HepG2 (cell line): ENCODE data around the gene LCE3A. TPM values are rescaled to one million over a fixed set of nuclear protein-coding genes. Genes with fewer than 3 reads are reported as not detected.

Experiments
- ATAC-seq: fragments of 200-7000 bp; cut with Tn5 transposase; 3 replicates; pipeline ENCODE4 v1.9.1; 2020; ENCODE audit warnings: mild to moderate bottlenecking, moderate library complexity
- BruUV-seq: library from RNA; stranded (reverse); fragments of 400-500 nt; replicated peaks from 2 replicates; lab custom pipeline; 2021; lab: Mats Ljungman, UMichigan
- CTCF ChIA-PET: fragments of 300-600 bp; formaldehyde crosslinking; extraction: SDS; loops from one replicate; lab custom pipeline; 2021; ENCODE audit warnings: low total read pairs, inconsistent platforms, low intra/inter-chr PET ratio; lab: Yijun Ruan, JAX
- POLR2A ChIA-PET: fragments of 350-600 bp; sonication (Branson Sonifier 250); formaldehyde crosslinking; loops from one replicate; lab custom pipeline; 2020; ENCODE audit warnings: antibody characterized with exemption, inconsistent platforms; lab: Yijun Ruan, JAX
- DNase-seq: peaks from one replicate; pipeline ENCODE4 v3.0.0-alpha.2; 2015; ENCODE audit warnings: low spot score
- FAIRE-seq: peaks from 3 replicates; lab custom pipeline; 2011; peaks lifted over from hg19 to GRCh38; lab: Jason Lieb, UNC
- H2AFZ ChIP-seq: one replicate; pipeline ENCODE4 v1.6.1; 2011; ENCODE audit warnings: low read length, inconsistent platforms
- H3K27ac ChIP-seq: fragments of 300-600 bp; 3 replicates; pipeline ENCODE4 v1.8.0; 2011; ENCODE audit warnings: mixed run types, mild to moderate bottlenecking, mixed read lengths, low read length, inconsistent platforms; ENCODE audit not compliant: insufficient read depth; ENCODE audit errors: extremely low read length
- H3K27me3 ChIP-seq, 2 experiments: fragments of 200-600 bp in 1 of 2; 2 replicates in 1 of 2; 3 replicates in 1 of 2; pipeline versions ENCODE4 v1.6.0 to v1.8.0; 2011; ENCODE audit warnings: low read length in 2 of 2, mild to moderate bottlenecking in 2 of 2, moderate library complexity in 2 of 2, inconsistent platforms in 1 of 2; ENCODE audit not compliant: insufficient read depth in 2 of 2, control insufficient read depth in 1 of 2
- H3K36me3 ChIP-seq, 2 experiments: fragments of 200-600 bp in 1 of 2; replicated peaks in 1 of 2; 2 replicates in 1 of 2; 3 replicates in 1 of 2; pipeline versions ENCODE4 v1.5.1 to v1.8.0; 2011; ENCODE audit warnings: low read length in 2 of 2, inconsistent platforms in 1 of 2; ENCODE audit not compliant: insufficient read depth in 2 of 2, control insufficient read depth in 1 of 2
- H3K4me1 ChIP-seq: 2 replicates; pipeline ENCODE4 v1.5.1; 2012; ENCODE audit warnings: low read length, inconsistent platforms; ENCODE audit not compliant: insufficient read depth
- H3K4me2 ChIP-seq: 2 replicates; pipeline ENCODE4 v1.6.0; 2011; ENCODE audit warnings: low read depth, low read length, inconsistent platforms
- H3K4me3 ChIP-seq, 3 experiments: fragments of 200-600 bp in 1 of 3; sonication (generic), shearing (Covaris generic) in 1 of 3; replicated peaks in 1 of 3; 2 replicates each; pipeline ENCODE4 v1.5.1; 2011 to 2016; ENCODE audit warnings: low read length in 3 of 3, inconsistent platforms in 2 of 3, low read depth in 2 of 3, mild to moderate bottlenecking in 2 of 3, control low read depth in 1 of 3, mixed read lengths in 1 of 3; ENCODE audit not compliant: insufficient read depth in 1 of 3
- H3K79me2 ChIP-seq: one replicate; pipeline ENCODE4 v1.6.1; 2011; ENCODE audit warnings: low read length, inconsistent platforms; ENCODE audit not compliant: insufficient read depth
- H3K9ac ChIP-seq: 2 replicates; pipeline ENCODE4 v1.6.0; 2011; ENCODE audit warnings: mild to moderate bottlenecking, low read depth, low read length, inconsistent platforms; ENCODE audit not compliant: insufficient read depth
- H3K9me3 ChIP-seq: 2 replicates; pipeline ENCODE4 v1.5.1; 2012; ENCODE audit warnings: mild to moderate bottlenecking, low read length
- H4K20me1 ChIP-seq: 2 replicates; pipeline ENCODE4 v1.6.0; 2011; ENCODE audit warnings: inconsistent platforms, mild to moderate bottlenecking, low read length, moderate library complexity; ENCODE audit not compliant: insufficient read depth
- AGO2 ChIP-seq: fragments of 200-400 bp; formaldehyde crosslinking; optimal IDR thresholded peaks from 2 replicates; pipeline ENCODE3; 2017; ENCODE audit warnings: mild to moderate bottlenecking, low read depth, low read length, moderate library complexity
- FIP1L1 ChIP-seq: fragments of 200-400 bp; formaldehyde crosslinking; IDR thresholded peaks from 2 replicates; pipeline ENCODE4 v1.6.1; 2018; ENCODE audit warnings: low read depth, mild to moderate bottlenecking, low read length, moderate library complexity, borderline replicate concordance; ENCODE audit not compliant: insufficient read depth
- FOSL1 ChIP-seq: sonication (generic); formaldehyde crosslinking; IDR thresholded peaks from 2 replicates; pipeline ENCODE4 v1.9.0; 2021; ENCODE audit warnings: missing genetic modification reagents, borderline replicate concordance
- HOXA9 ChIP-seq: sonication (generic); formaldehyde crosslinking; IDR thresholded peaks from 2 replicates; pipeline ENCODE4 v1.8.1; 2022; ENCODE audit warnings: missing genetic modification reagents, mild to moderate bottlenecking, moderate library complexity, borderline replicate concordance
- PBX2 ChIP-seq: IDR thresholded peaks from 2 replicates; pipeline ENCODE4 v1.6.1; 2016; ENCODE audit warnings: control low read depth
- STAG1 ChIP-seq: sonication (generic); formaldehyde crosslinking; IDR thresholded peaks from 2 replicates; pipeline ENCODE4 v1.4.0; 2020; ENCODE audit warnings: missing genetic modification reagents
- ZBTB20 ChIP-seq: sonication (generic); formaldehyde crosslinking; IDR thresholded peaks from 2 replicates; pipeline ENCODE4 v1.8.1; 2023; ENCODE audit warnings: missing genetic modification reagents, low read depth, mild to moderate bottlenecking, borderline replicate concordance
- ZBTB34 ChIP-seq: sonication (generic); formaldehyde crosslinking; IDR thresholded peaks from 2 replicates; pipeline ENCODE4 v1.8.0; 2022; ENCODE audit warnings: mild to moderate bottlenecking, missing genetic modification reagents
- ZNF343 ChIP-seq: sonication (generic); formaldehyde crosslinking; IDR thresholded peaks from 2 replicates; pipeline ENCODE4 v1.4.0; 2020; ENCODE audit warnings: mild to moderate bottlenecking, missing genetic modification reagents
- ZNF660 ChIP-seq: sonication (generic); formaldehyde crosslinking; IDR thresholded peaks from 2 replicates; pipeline ENCODE4 v1.5.1; 2020; ENCODE audit warnings: mild to moderate bottlenecking, low read depth, missing genetic modification reagents, borderline replicate concordance
- ZNF839 ChIP-seq: sonication (generic); formaldehyde crosslinking; IDR thresholded peaks from 2 replicates; pipeline ENCODE4 v1.4.0; 2020; ENCODE audit warnings: missing genetic modification reagents, mild to moderate bottlenecking, borderline replicate concordance
- ZSCAN21 ChIP-seq: sonication (generic); formaldehyde crosslinking; IDR thresholded peaks from 2 replicates; pipeline ENCODE4 v1.8.0; 2022; ENCODE audit warnings: mild to moderate bottlenecking, missing genetic modification reagents, moderate library complexity, borderline replicate concordance
- WGBS: methylation state at CpG from one replicate; pipeline ENCODE4 v1.1.6; 2017; ENCODE audit warnings: low lambda C conversion rate; 5-methylcytosine and 5-hydroxymethylcytosine counted together
- in situ Hi-C: cut with HindIII; loops from 2 replicates; pipeline ENCODE4 v1.10.0; 2017; ENCODE audit warnings: low pct_unique_long_range_greater_than_20kb; ENCODE audit not compliant: extremely low pct_ligation_motif_present
- intact Hi-C: fragments of 100-400 bp; cut with micrococcal nuclease; formaldehyde crosslinking; loops from one replicate; pipeline ENCODE4 v1.10.0; 2022; ENCODE audit not compliant: unreplicated experiment
- polyA plus RNA-seq, 8 experiments: library from polyadenylated mRNA; depleted of rRNA in 3 of 8; stranded (reverse) in 7 of 8; unstranded in 1 of 8; fragments of >200 nt; fragmentation: Illumina TruSeq in 4 of 8; extraction: Trizol in 4 of 8; gene quantifications; 2 replicates each; pipeline versions ENCODE4 v1.2.1 to v1.2.3, GENCODE V29; 2011 to 2016; ENCODE audit warnings: low read depth in 4 of 8, missing spikeins in 1 of 8, mixed read lengths in 1 of 8; ENCODE audit not compliant: insufficient read depth in 1 of 8
- total RNA-seq, 5 experiments: library from RNA; depleted of rRNA; stranded (reverse); fragments of >200 nt; fragmentation: Illumina TruSeq; extraction: Trizol; gene quantifications; 2 replicates each; pipeline ENCODE4 v1.2.3, GENCODE V29; 2016; ENCODE audit warnings: low read depth in 1 of 5
- TF ChIP-seq, protein P1 (sequence below): sonication (generic); formaldehyde crosslinking; conservative IDR thresholded peaks from 2 replicates; pipeline ENCODE4 v1.4.0; 2020; ENCODE audit warnings: missing genetic modification reagents

Gene LCE3A
- total and polyA plus RNA-seq, 2 of the 13 experiments (the other 11 are each of a cell fraction or from before 2014, with no cell fraction given): not detected

GRCh38 chr1:152596986-152597385 lies 25.9 kb downstream of the LCE3A start:
- Histone ChIP-seq H2AFZ (no peak overlapping the region), H3K27me3 (no peaks in the 10 kb centered on the region), H3K36me3 (no peaks in the 10 kb centered on the region), H3K9me3 (no peaks in the 10 kb centered on the region), H3K9ac (no peak overlapping the region), H3K4me2 (no peak overlapping the region), H3K79me2 (no peaks in the 10 kb centered on the region), H3K4me1 (0 out of 2 replicates have a peak, but pooled peaks cover 5% of the 10 kb centered on the region), H3K4me3 (no peak overlapping the region), H3K27ac (no peak overlapping the region), H4K20me1 (no peaks in the 10 kb centered on the region)
- in situ Hi-C loops: no loop called here
- ChIA-PET POLR2A (no interaction called here), CTCF (no interaction called here)
- WGBS: 3% methylated on average over 2 of the region's 2 CpGs
- FAIRE-seq (no peak), ATAC-seq (peak; percentile 35; the same call in 1 of the 3 replicates), DNase-seq (peak; percentile 55)
- intact Hi-C loops: no loop called here
- no TSS peak for BruUV-seq
- TF ChIP-seq ZBTB34 (CRISPR knock-in tag) (no peak), ZNF839 (CRISPR knock-in tag) (no peak), HOXA9 (no peak), PBX2 (no peak), FIP1L1 (no peak), STAG1 (CRISPR knock-in tag) (no peak), AGO2 (no peak), ZBTB20 (CRISPR knock-in tag) (no peak), ZSCAN21 (CRISPR knock-in tag) (no peak), ZNF343 (CRISPR knock-in tag) (no peak), FOSL1 (CRISPR knock-in tag) (no peak), ZNF660 (CRISPR knock-in tag) (no peak)
- TF ChIP-seq, protein P1, sequence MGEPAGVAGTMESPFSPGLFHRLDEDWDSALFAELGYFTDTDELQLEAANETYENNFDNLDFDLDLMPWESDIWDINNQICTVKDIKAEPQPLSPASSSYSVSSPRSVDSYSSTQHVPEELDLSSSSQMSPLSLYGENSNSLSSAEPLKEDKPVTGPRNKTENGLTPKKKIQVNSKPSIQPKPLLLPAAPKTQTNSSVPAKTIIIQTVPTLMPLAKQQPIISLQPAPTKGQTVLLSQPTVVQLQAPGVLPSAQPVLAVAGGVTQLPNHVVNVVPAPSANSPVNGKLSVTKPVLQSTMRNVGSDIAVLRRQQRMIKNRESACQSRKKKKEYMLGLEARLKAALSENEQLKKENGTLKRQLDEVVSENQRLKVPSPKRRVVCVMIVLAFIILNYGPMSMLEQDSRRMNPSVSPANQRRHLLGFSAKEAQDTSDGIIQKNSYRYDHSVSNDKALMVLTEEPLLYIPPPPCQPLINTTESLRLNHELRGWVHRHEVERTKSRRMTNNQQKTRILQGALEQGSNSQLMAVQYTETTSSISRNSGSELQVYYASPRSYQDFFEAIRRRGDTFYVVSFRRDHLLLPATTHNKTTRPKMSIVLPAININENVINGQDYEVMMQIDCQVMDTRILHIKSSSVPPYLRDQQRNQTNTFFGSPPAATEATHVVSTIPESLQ (CRISPR knock-in tag): no peak
